Inferior parietal cortex (tissue), 1 donor: ENCODE measurements around the gene GDA.

Experiments
- DNase-seq: peaks from one replicate; pipeline ENCODE4 v3.0.0-alpha.2; 2016; ENCODE audit errors: extremely low spot score

GDA gene

GRCh38 chr9:72149231-72149975, at the start of gene GDA:
Gene GDA (plus strand): TSS chr9:72149440. CDS start chr9:72149560, 120 bp downstream.
- no peak for DNase-seq

- no peak for DNase-seq
Observed at GRCh38 chr9:72102520-72102919, 46.7 kb upstream of the GDA start.

GRCh38 chr9:72113056-72113455, 36.2 kb upstream of the GDA start:
- no peak for DNase-seq

- no peak for DNase-seq
Observed at GRCh38 chr9:72119853-72120252, 29.4 kb upstream of the GDA start.

GRCh38 chr9:72124947-72125346, 24.3 kb upstream of the GDA start:
- DNase-seq: no peak

DNA sequence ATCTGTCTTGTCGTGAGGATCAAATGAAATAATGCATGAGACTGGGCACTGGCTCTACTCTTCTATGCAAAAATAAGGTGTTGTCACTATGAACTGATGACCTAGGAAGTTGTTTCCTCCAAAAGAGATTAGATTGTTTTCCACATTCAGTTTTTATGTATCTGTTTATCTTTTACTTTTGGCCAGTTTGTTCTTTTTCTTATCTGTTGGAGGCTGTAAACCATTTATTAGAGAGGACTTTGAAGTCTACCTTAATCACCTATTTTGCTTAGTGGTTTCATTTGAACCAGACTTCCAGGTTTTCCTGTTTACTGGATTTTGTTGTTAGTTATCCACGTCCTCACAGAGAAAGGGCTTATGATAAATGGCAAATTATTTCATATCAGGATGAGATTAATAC, 21.5 kb upstream of the GDA start:
- no peak for DNase-seq

- DNase-seq: no peak
Observed at GRCh38 chr9:72128526-72128925, 20.7 kb upstream of the GDA start.

DNA sequence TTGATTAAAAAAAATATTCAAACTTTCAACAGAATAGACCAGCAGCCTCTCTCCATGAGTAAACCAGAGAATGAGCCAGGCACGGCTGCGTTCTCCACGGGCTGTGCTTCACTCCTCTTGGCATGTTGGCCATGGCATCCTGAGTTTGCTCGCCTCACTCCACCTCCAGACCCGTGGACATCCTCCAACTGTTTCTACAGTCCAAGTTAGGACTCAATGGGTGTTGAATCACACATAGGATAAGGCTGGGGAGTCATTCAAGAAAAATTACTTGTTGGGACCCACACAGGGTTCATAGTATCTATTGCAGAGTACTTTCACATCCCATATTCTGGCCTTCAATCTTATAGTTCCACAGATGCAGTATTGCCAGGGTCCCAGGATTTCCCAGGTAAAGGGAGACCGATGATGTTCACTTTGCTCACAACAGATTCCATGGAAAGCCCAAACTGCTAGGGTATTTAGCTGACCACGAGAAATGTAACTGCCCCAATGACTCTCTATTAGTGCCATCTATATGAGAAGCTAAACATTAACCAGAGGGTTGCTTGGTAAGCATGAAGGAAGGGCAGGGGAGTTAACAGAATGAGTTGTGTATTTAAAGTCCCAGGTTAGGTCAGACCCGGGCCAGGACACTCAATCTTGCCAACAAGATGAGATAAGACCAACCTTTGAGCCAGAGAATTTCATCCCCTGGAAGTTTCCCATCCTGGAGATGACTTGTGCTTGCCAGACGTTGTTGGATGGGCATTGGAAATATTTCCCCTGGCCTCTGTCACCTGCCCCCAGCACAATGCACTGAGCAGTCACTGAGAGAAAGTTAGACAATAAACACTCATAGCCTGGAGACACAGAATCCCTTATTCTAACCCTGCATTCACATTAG, 19.7 kb upstream of the GDA start:
- DNase-seq: no peak

DNA sequence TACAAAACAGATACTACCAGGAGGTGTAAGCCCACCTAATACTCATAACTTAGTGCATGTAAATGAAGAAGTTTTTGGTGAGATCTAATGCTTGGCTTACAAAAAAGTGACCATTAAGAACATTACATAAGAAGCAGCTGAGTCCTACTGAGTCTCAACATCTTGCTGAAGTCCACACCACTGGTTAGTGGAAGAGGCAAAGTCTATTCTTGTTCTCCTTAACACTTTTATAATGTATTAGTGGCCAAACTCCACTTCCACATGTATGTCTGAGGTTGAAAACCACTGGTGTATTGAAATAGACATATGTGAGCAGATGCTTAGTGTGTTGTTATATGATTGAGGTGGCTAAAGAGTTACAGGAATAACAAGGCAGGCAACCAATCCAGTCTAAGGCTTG, 18.9 kb upstream of the GDA start:
- no peak for DNase-seq

DNA sequence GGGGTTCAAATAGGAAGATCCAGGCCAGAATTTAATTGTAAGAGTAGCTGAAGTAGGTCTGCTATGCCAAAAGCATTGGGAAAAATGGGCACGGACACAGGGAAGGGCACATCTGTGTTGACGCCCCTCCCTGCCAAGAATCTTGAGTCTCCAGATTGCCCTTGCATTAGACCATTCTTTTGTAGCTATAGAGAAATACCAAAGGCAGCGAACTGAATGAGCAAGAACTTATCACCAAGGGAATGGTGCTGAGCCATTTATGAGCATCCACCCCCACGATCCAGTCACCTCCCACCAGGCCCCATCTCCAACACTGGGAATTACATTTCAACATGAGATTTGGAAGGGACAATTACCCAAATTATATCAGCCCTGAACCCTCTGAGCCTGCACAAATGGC, 18.0 kb upstream of the GDA start:
- no peak for DNase-seq

DNA sequence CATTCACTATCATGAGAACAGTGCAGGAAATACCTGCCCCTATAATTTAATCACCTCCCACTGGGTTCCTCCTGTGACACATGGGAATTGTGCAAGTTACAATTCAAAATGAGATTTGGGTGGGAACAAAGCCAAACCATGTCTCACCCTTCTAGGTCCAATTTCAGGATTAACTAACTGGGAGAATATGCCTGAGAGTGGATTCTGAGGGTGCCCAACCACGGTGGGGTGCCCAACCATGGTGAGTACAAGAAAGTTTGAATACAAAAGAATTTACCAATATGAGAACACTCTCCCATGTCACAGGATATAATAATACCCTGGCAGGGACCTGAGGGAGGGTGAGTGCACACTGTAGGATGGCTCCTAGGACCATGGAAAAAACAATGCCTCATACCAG, 17.2 kb upstream of the GDA start:
- no peak for DNase-seq

- no peak for DNase-seq
Observed at GRCh38 chr9:72133365-72134035, 15.7 kb upstream of the GDA start.

DNA sequence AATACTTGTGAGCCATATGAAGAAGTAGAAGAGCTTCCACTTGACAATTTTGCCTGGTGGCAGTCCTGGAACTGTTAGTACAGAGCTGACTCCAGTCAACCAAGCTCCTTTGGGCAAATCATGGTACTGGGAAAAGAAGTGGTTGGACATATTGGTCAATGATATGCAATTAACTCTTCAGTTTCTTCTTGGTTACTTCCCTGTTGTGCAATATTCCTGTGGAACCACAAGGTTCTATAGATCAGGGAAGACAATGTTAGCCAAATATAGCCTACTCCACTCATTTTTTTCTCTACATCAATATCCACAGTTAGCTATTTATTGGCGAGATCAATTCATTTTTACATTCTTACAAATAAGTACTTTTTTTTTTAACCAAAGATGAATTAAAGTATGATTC, 14.4 kb upstream of the GDA start:
- no peak for DNase-seq

DNA sequence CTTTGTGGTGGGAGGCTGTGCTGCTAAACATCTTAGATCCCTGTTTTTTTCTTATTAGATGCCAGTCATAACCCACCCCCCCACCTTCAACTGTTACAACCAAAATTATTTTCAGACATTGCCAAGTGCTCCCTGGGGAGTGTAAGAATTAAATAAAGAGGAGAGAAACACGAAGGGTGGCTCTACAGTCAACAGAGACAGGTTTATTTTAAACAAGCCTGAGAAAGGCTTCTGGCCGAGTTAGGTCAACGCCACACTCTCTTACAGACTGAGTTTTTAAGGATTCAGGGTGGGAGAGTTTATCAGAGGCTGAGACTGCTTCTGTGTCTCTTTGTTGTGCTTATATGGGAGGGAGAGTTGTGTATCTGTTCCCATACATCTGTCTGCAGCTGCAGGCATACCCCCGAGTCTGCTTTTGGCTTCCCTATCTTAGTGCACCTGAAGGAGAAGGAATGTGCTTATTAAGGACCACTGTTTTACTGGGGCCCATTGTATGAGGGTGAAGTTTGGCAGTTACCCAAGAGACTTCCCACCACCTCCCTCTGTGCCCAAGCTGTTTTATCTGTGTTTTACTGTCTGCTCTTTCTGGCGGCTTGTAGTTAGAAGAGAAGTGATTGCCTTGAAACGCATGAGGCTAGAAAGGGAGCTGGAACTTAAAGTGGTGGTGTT, 11.4 kb upstream of the GDA start:
- no peak for DNase-seq

- no peak for DNase-seq
Observed at GRCh38 chr9:72139226-72139625, 10.0 kb upstream of the GDA start.

- no peak for DNase-seq
Observed at GRCh38 chr9:72140586-72140985, 8.7 kb upstream of the GDA start.

GRCh38 chr9:72141484-72141883, 7.8 kb upstream of the GDA start:
- no peak for DNase-seq

GRCh38 chr9:72144756-72145492, 4.3 kb upstream of the GDA start:
- DNase-seq: no peak

DNA sequence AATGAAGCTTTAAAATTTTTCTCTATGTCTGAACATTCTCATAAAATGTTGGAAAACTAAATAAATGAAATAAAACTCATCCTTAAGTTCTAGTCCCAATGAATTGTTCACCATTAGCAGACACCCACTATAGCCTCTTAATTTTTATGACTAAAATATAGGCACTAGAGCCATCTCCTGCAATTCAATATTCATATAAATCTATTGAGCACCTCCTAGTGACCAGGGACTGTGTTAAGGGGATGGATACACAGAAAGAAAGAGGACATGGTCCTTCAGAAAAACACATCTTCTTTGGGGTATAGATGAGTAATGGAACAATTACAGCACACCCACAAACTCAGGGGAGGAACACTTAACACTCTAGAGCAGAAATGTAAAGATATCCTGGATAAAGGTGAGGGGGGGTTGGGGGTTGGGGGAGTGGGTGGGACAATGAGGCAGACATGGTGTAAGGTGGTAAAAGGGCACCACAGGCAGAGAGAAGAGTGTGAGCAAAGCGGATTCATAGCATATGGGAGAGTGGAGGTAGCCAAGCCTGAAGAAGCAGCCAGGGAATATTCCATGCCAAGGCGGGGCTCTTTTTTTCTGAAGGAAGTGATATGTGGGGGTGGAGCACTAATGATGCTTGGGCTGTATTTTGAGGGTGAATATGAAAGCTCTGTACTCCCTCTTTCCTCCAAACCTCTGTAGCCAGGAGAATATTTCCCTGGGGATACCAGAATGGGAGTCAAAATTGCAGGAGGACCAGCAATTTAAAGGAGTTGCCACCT, 3.3 kb upstream of the GDA start:
- DNase-seq: no peak

DNA sequence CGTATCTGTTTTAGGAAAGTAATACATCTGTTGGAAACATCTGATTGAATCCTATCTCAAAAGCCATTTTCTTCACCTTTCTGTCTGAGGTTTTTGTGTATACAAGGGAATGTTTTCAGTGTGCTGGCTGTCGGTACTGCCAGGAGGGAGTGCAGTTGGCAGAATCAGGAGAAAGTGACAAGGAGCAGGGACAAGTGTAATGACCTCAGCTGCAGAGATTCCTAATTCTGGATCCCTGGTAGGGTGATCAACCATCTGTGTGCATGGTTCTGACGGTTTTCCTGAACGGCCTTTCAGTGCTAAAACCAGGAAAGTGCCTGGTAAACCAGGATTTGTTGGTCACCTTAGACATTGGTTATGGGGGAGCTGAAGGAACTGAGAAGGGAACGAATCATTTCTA, 1.6 kb upstream of the GDA start:
- no peak for DNase-seq

DNA sequence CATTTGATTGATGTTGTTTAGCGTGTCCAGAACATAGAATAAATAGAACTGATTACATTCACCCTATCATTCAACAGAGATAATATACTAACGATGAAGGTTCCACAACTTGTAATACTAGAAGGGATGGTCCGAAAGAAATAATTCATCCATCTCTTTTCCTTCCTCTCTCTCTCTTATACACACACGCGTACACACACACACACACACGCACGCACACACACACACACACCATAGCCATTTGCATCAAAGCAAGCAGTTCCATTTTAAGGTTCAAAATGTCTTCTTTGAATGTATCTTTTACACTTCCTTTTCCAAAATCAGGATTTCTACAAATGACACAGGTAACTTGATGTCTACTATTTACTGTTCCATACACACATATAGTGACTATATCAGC, 887 bp downstream of the GDA start:
- no peak for DNase-seq
